ENCODE data around the gene TERB1. TPM values are rescaled to one million over a fixed set of nuclear protein-coding genes. Genes with fewer than 3 reads are reported as not detected.

TERB1 gene
- total RNA-seq, 1 experiment from 2014 or later: not detected

DNA sequence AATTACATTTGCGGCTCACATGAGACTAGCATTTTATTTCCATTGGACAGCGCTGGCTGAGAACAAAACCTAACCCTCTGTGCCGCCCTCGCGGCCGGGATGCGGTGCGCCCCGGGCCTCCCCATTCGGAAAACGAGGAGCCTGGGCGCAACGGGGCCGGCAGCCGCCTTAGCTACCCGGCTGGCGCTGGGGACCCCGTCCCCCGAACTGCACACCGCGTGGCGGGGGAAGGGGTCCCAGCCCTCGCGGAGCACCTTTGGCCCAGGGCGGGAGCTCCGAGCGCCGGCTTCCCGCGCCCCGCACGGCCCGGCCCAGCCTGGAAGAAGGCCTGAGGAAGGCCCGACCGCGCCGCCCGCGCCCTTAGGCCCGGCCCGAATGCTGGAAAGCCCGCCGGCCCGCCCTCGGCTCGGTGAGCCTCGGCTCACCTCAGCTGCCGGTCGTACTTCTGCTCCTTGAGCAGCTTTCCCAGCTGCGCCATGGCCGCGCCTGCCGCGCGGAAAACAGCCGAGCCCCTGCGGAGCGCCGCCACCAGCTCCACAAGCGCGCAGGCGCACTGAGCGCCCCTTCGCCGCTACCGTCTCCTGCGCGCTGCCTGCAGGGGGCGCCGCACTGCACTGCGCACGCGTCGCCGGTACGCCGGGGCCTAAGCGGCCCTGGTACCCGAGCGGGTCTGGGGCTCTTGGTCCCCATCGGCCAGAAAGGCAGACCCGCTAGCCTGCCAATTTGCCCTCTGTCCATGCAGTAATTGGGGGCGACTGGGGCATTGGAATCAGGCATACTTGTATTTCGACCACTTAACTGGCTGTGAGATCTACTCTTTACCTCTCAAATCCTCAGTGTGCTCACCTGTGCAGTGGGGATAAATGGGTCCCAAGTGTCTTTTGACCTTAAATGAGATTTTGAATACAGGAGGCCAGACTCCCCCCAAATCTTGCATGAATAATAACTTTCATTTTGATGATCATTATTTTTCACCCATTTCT is 29.3 kb upstream of the TERB1 start, which contains the start of gene NAE1 (continued):
- peak; percentile 99 for TF ChIP-seq HMGXB4 (CRISPR knock-in tag; IDR thresholded peaks at IDR 0.05)
- peak; percentile 84; the same call in 1 of the 2 replicates for TF ChIP-seq ARID4B (CRISPR knock-in tag; IDR thresholded peaks at IDR 0.05; ENCODE audit: borderline replicate concordance)
- TF ChIP-seq GRHL2 (CRISPR knock-in tag; IDR thresholded peaks at IDR 0.05; ENCODE audit: insufficient replicate concordance, severe bottlenecking): no peak
- peak; percentile 88; the same call in 1 of the 2 replicates for TF ChIP-seq MYBL2 (CRISPR knock-in tag; IDR thresholded peaks at IDR 0.05)
- peak; percentile 88 for TF ChIP-seq ETV6 (CRISPR knock-in tag; IDR thresholded peaks at IDR 0.05)
- no peak for TF ChIP-seq ZNF263 (CRISPR knock-in tag; IDR thresholded peaks at IDR 0.05; ENCODE audit: low read depth)
- TF ChIP-seq NR2C2 (CRISPR knock-in tag; IDR thresholded peaks at IDR 0.05): 0 out of 2 replicates have a peak, but pooled peaks have one; percentile 49
- TF ChIP-seq ZNF121 (CRISPR knock-in tag; IDR thresholded peaks at IDR 0.05): peak; percentile 81
- peak; percentile 80 for TF ChIP-seq E2F4 (CRISPR knock-in tag; IDR thresholded peaks at IDR 0.05; ENCODE audit: borderline replicate concordance, low read depth)
- peak; percentile 90 for TF ChIP-seq ATF1 (CRISPR knock-in tag; IDR thresholded peaks at IDR 0.05)
- TF ChIP-seq OVOL2 (CRISPR knock-in tag; IDR thresholded peaks at IDR 0.05; ENCODE audit: borderline replicate concordance): peak; percentile 51; the same call in 1 of the 2 replicates
- TF ChIP-seq ZNF416 (CRISPR knock-in tag; IDR thresholded peaks at IDR 0.05): peak; percentile 86; the same call in 1 of the 2 replicates
- 0 out of 2 replicates have a peak, but pooled peaks have one; percentile 38 for TF ChIP-seq TEAD4 (CRISPR knock-in tag; IDR thresholded peaks at IDR 0.05)
- no peak for TF ChIP-seq SMAD4 (CRISPR knock-in tag; IDR thresholded peaks at IDR 0.05)
- 0 out of 2 replicates have a peak, but pooled peaks have one; percentile 31 for TF ChIP-seq KAT7 (CRISPR knock-in tag; IDR thresholded peaks at IDR 0.05; ENCODE audit: borderline replicate concordance)
- no peak for TF ChIP-seq IRF2 (CRISPR knock-in tag; IDR thresholded peaks at IDR 0.05; ENCODE audit: borderline replicate concordance, low read depth)
- TF ChIP-seq GTF2I (CRISPR knock-in tag; conservative IDR thresholded peaks at IDR 0.05): peak; percentile 94
- TF ChIP-seq CREM (CRISPR knock-in tag; IDR thresholded peaks at IDR 0.05): peak; percentile 54
- peak; percentile 87 for TF ChIP-seq CTCF (IDR thresholded peaks at IDR 0.05)
- TF ChIP-seq NFATC4 (CRISPR knock-in tag; IDR thresholded peaks at IDR 0.05): peak; percentile 28; the same call in 1 of the 2 replicates
- TF ChIP-seq RELA (CRISPR knock-in tag; IDR thresholded peaks at IDR 0.05; ENCODE audit: borderline replicate concordance): no peak
- peak; percentile 95 for TF ChIP-seq FOXP1 (CRISPR knock-in tag; IDR thresholded peaks at IDR 0.05; ENCODE audit: borderline replicate concordance)
- TF ChIP-seq, protein P1, sequence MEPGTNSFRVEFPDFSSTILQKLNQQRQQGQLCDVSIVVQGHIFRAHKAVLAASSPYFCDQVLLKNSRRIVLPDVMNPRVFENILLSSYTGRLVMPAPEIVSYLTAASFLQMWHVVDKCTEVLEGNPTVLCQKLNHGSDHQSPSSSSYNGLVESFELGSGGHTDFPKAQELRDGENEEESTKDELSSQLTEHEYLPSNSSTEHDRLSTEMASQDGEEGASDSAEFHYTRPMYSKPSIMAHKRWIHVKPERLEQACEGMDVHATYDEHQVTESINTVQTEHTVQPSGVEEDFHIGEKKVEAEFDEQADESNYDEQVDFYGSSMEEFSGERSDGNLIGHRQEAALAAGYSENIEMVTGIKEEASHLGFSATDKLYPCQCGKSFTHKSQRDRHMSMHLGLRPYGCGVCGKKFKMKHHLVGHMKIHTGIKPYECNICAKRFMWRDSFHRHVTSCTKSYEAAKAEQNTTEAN (CRISPR knock-in tag; IDR thresholded peaks at IDR 0.05): peak; percentile 81; the same call in 1 of the 2 replicates
- peak; percentile 88 for TF ChIP-seq FOXK1 (CRISPR knock-in tag; IDR thresholded peaks at IDR 0.05)
- 0 out of 2 replicates have a peak, but pooled peaks have one; percentile 52 for TF ChIP-seq ATF6 (CRISPR knock-in tag; IDR thresholded peaks at IDR 0.05)
- peak; percentile 19; the same call in 1 of the 2 replicates for TF ChIP-seq SMAD3 (CRISPR knock-in tag; IDR thresholded peaks at IDR 0.05; ENCODE audit: borderline replicate concordance)

Measured in WTC11 (cell line).